Measurements from ENCODE around the gene BCAS1.

GRCh38 chr20:54026295-54027064 is 43.9 kb downstream of the BCAS1 start:
- no peak for TF ChIP-seq POLR2A (IDR thresholded peaks at IDR 0.05)
- TF ChIP-seq CTCF (IDR thresholded peaks at IDR 0.05) = no peak
